ENCODE data around the gene FAM181A.

- TF ChIP-seq, protein P1, sequence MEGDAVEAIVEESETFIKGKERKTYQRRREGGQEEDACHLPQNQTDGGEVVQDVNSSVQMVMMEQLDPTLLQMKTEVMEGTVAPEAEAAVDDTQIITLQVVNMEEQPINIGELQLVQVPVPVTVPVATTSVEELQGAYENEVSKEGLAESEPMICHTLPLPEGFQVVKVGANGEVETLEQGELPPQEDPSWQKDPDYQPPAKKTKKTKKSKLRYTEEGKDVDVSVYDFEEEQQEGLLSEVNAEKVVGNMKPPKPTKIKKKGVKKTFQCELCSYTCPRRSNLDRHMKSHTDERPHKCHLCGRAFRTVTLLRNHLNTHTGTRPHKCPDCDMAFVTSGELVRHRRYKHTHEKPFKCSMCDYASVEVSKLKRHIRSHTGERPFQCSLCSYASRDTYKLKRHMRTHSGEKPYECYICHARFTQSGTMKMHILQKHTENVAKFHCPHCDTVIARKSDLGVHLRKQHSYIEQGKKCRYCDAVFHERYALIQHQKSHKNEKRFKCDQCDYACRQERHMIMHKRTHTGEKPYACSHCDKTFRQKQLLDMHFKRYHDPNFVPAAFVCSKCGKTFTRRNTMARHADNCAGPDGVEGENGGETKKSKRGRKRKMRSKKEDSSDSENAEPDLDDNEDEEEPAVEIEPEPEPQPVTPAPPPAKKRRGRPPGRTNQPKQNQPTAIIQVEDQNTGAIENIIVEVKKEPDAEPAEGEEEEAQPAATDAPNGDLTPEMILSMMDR (IDR thresholded peaks at IDR 0.05), result no peak
- TF ChIP-seq POLR2A (IDR thresholded peaks at IDR 0.05), result no peak
Measured at GRCh38 chr14:93927800-93928145, 629 bp downstream of the FAM181A start.
